CD4-positive, alpha-beta memory T cell (primary cell): ENCODE measurements around the gene MRPS14. TPM values are rescaled to one million over a fixed set of nuclear protein-coding genes. Genes with fewer than 3 reads are reported as not detected.
"Not testable (repeated sequence)": the region's sequence is repeated elsewhere in the genome, so short reads cannot be mapped to it uniquely, and the experiment has no call there.

Source experiments
- CTCF ChIA-PET: fragments of 350-600 bp; sonication (Branson Sonifier 250); formaldehyde crosslinking; loops from one replicate; lab custom pipeline; 2021; ENCODE audit warnings: inconsistent platforms; ENCODE audit not compliant: partially characterized antibody; lab: Charles Lee
- POLR2A ChIA-PET: fragments of 350-600 bp; sonication (Branson Sonifier 250); formaldehyde crosslinking; loops from one replicate; lab custom pipeline; 2021; ENCODE audit not compliant: partially characterized antibody; lab: Charles Lee
- DNase-seq, 5 donors: peaks; one replicate each; pipeline versions ENCODE4 v3.0.0 to v3.0.0-alpha.2; 2020 to 2022; ENCODE audit warnings: mixed read lengths in 1 of 5
- H3K27ac ChIP-seq: one replicate; pipeline ENCODE4 v1.7.0; 2013; ENCODE audit warnings: low read depth, low read length
- H3K27me3 ChIP-seq: 2 replicates; pipeline ENCODE4 v1.7.0; 2013; ENCODE audit warnings: mild to moderate bottlenecking, low read length, moderate library complexity; ENCODE audit not compliant: insufficient read depth
- H3K36me3 ChIP-seq: 2 replicates; pipeline ENCODE4 v1.7.0; 2013; ENCODE audit warnings: mild to moderate bottlenecking, low read length, moderate library complexity; ENCODE audit not compliant: insufficient read depth
- H3K4me1 ChIP-seq: 2 replicates; pipeline ENCODE4 v1.7.0; 2013; ENCODE audit warnings: mild to moderate bottlenecking, low read length, moderate library complexity; ENCODE audit not compliant: insufficient read depth
- H3K4me3 ChIP-seq, 2 donors: one replicate each; pipeline ENCODE4 v1.7.0; 2013; ENCODE audit warnings: low read length in 2 of 2, mild to moderate bottlenecking in 1 of 2
- H3K9me3 ChIP-seq, 2 donors: one replicate each; pipeline ENCODE4 v1.7.0; 2013; ENCODE audit warnings: low read length in 2 of 2, control low read depth in 1 of 2; ENCODE audit not compliant: control insufficient read depth in 1 of 2
- H3K27ac Mint-ChIP-seq, 7 donors: one replicate each; pipeline ENCODE4 v1.8.0; 2020 to 2021; ENCODE audit warnings: mixed read lengths in 7 of 7, mild to moderate bottlenecking in 6 of 7, inconsistent platforms in 3 of 7, moderate library complexity in 3 of 7
- H3K27me3 Mint-ChIP-seq, 2 donors: one replicate each; pipeline ENCODE4 v1.8.0; 2020 to 2021; ENCODE audit warnings: mixed read lengths in 2 of 2
- H3K36me3 Mint-ChIP-seq, 2 donors: one replicate each; pipeline ENCODE4 v1.8.0; 2020 to 2021; ENCODE audit warnings: mixed read lengths in 2 of 2, inconsistent platforms in 1 of 2, mild to moderate bottlenecking in 1 of 2
- H3K4me1 Mint-ChIP-seq, 4 donors: one replicate each; pipeline ENCODE4 v1.8.0; 2020 to 2021; ENCODE audit warnings: mixed read lengths in 4 of 4, mild to moderate bottlenecking in 1 of 4
- H3K4me3 Mint-ChIP-seq, 8 donors: one replicate each; pipeline ENCODE4 v1.8.0; 2020 to 2021; ENCODE audit warnings: mixed read lengths in 8 of 8, mild to moderate bottlenecking in 7 of 8, moderate library complexity in 6 of 8, inconsistent platforms in 3 of 8
- H3K9me3 Mint-ChIP-seq, 8 donors: one replicate each; pipeline ENCODE4 v1.8.0; 2020 to 2021; ENCODE audit warnings: mixed read lengths in 8 of 8, mild to moderate bottlenecking in 5 of 8, inconsistent platforms in 3 of 8, moderate library complexity in 1 of 8
- intact Hi-C: fragments of 100-400 bp; cut with micrococcal nuclease; formaldehyde crosslinking; loops from one replicate; pipeline ENCODE4 v1.15.1; 2023
- polyA plus RNA-seq, 2 donors: library from polyadenylated mRNA; unstranded; fragments of 300-500 nt; fragmentation: Illumina TruSeq; gene quantifications; one replicate each; pipeline ENCODE4 v1.2.3, GENCODE V29; 2021
- total RNA-seq, 2 experiments: library from RNA; stranded (reverse); gene quantifications; one replicate each; pipeline ENCODE4 v1.2.3, GENCODE V29; 2021

Gene MRPS14
- total and polyA plus RNA-seq, 4 experiments from 2014 or later, result 39.3 to 62.6 (median 49.9) TPM

GRCh38 chr1:175062339-175062738 lies 39.1 kb upstream of the MRPS14 start:
- H3K27me3 Mint-ChIP-seq, result peaks cover 6 to 8% of the 10 kb centered on the region in 2 donors
- Histone ChIP-seq H3K27ac (no peak overlapping the region), H3K27me3 (no peaks in the 10 kb centered on the region), H3K36me3 (no peaks in the 10 kb centered on the region), H3K9me3 (no peaks in the 10 kb centered on the region), H3K4me1 (no peaks in the 10 kb centered on the region), H3K4me3 (no peak overlapping the region)
- POLR2A ChIA-PET, result no interaction called here
- no peaks in the 10 kb centered on the region for H3K4me1 Mint-ChIP-seq
- H3K9me3 Mint-ChIP-seq, result peaks cover 0 to 7% (median 0%) of the 10 kb centered on the region in 8 donors
- H3K36me3 Mint-ChIP-seq, result no peaks in the 10 kb centered on the region
- CTCF ChIA-PET, result interaction anchor here (0.7 kb wide), 1 partner anchor 11 kb away, joined by 3 read pairs; no protein-coding TSS in a partner anchor
- intact Hi-C loops, result no loop called here
- no peak overlapping the region for H3K4me3 Mint-ChIP-seq
- no peak overlapping the region for H3K27ac Mint-ChIP-seq
- DNase-seq, result no peak

GRCh38 chr1:175054736-175055135 lies 31.5 kb upstream of the MRPS14 start:
- no peak overlapping the region for H3K4me3 Mint-ChIP-seq

GRCh38 chr1:175050992-175051391 lies 27.8 kb upstream of the MRPS14 start:
- Histone ChIP-seq H3K4me1 (no peaks in the 10 kb centered on the region), H3K27me3 (peaks cover 11% of the 10 kb centered on the region), H3K36me3 (no peaks in the 10 kb centered on the region), H3K27ac (no peak overlapping the region), H3K9me3 (no peaks in the 10 kb centered on the region), H3K4me3 (no peak overlapping the region)
- no peak for DNase-seq
- ChIA-PET POLR2A (no interaction called here), CTCF (interaction anchor here (0.6 kb wide), 1 partner anchor 11 kb away, joined by 3 read pairs; no protein-coding TSS in a partner anchor)
- H3K4me3 Mint-ChIP-seq, result no peak overlapping the region
- H3K4me1 Mint-ChIP-seq, result no peaks in the 10 kb centered on the region
- intact Hi-C loops, result no loop called here
- peaks cover 25 to 46% of the 10 kb centered on the region in 2 donors for H3K27me3 Mint-ChIP-seq
- H3K36me3 Mint-ChIP-seq, result no peaks in the 10 kb centered on the region
- peaks cover 0 to 2% (median 0%) of the 10 kb centered on the region in 8 donors for H3K9me3 Mint-ChIP-seq
- no peak overlapping the region for H3K27ac Mint-ChIP-seq

More at GRCh38 chr1:175054736-175055135, 31.5 kb upstream of the MRPS14 start:
- peaks cover 9 to 26% of the 10 kb centered on the region in 2 donors for H3K27me3 Mint-ChIP-seq
- H3K9me3 Mint-ChIP-seq, result peaks cover 0 to 20% (median 1%) of the 10 kb centered on the region in 8 donors
- intact Hi-C loops, result no loop called here
- POLR2A ChIA-PET, result interaction anchor here (1.4 kb wide), 1 partner anchor 15 kb away, joined by 5 read pairs; no protein-coding TSS in a partner anchor
- Histone ChIP-seq H3K27ac (no peak overlapping the region), H3K4me1 (no peaks in the 10 kb centered on the region), H3K36me3 (no peaks in the 10 kb centered on the region), H3K27me3 (peaks cover 11% of the 10 kb centered on the region), H3K4me3 (no peak overlapping the region), H3K9me3 (no peaks in the 10 kb centered on the region)
- no peaks in the 10 kb centered on the region for H3K36me3 Mint-ChIP-seq
- CTCF ChIA-PET, result interaction anchor here (1.5 kb wide), 1 partner anchor 71 kb away, joined by 5 read pairs; no protein-coding TSS in a partner anchor
- H3K27ac Mint-ChIP-seq, result no peak overlapping the region
- DNase-seq, result no peak
- H3K4me1 Mint-ChIP-seq, result no peaks in the 10 kb centered on the region

GRCh38 chr1:175045519-175045918 lies 22.3 kb upstream of the MRPS14 start:
- POLR2A ChIA-PET, result no interaction called here
- no peaks in the 10 kb centered on the region for H3K9me3 Mint-ChIP-seq

GRCh38 chr1:175045097-175045496 lies 21.9 kb upstream of the MRPS14 start:
- H3K27ac ChIP-seq, result no peak overlapping the region
- Mint-ChIP-seq H3K27me3 (peaks cover 25 to 38% of the 10 kb centered on the region in 2 donors), H3K4me3 (no peak overlapping the region), H3K4me1 (peaks cover 0 to 2% (median 0%) of the 10 kb centered on the region in 4 donors), H3K36me3 (no peaks in the 10 kb centered on the region), H3K9me3 (no peaks in the 10 kb centered on the region), H3K27ac (no peak overlapping the region)
- H3K27me3 ChIP-seq, result no peaks in the 10 kb centered on the region
- CTCF ChIA-PET, result no interaction called here
- POLR2A ChIA-PET, result no interaction called here
- H3K4me1 ChIP-seq, result no peaks in the 10 kb centered on the region
- H3K36me3 ChIP-seq, result no peaks in the 10 kb centered on the region
- H3K4me3 ChIP-seq, result no peak overlapping the region
- no peak for DNase-seq
- intact Hi-C loops, result no loop called here
- no peaks in the 10 kb centered on the region for H3K9me3 ChIP-seq

More at GRCh38 chr1:175045519-175045918, 22.3 kb upstream of the MRPS14 start:
- no peaks in the 10 kb centered on the region for H3K4me1 ChIP-seq
- no peaks in the 10 kb centered on the region for H3K36me3 ChIP-seq
- no peaks in the 10 kb centered on the region for H3K27me3 ChIP-seq
- H3K4me1 Mint-ChIP-seq, result peaks cover 0 to 2% (median 0%) of the 10 kb centered on the region in 4 donors
- H3K27ac Mint-ChIP-seq, result peak overlapping the region in 1 of 7 donors; percentile 43
- no peak overlapping the region for H3K4me3 ChIP-seq
- no peaks in the 10 kb centered on the region for H3K36me3 Mint-ChIP-seq
- intact Hi-C loops, result no loop called here
- DNase-seq, result no peak
- no peak overlapping the region for H3K4me3 Mint-ChIP-seq
- H3K27me3 Mint-ChIP-seq, result peaks cover 27 to 39% of the 10 kb centered on the region in 2 donors
- no peak overlapping the region for H3K27ac ChIP-seq
- CTCF ChIA-PET, result no interaction called here
- H3K9me3 ChIP-seq, result no peaks in the 10 kb centered on the region

GRCh38 chr1:175044591-175044990 lies 21.4 kb upstream of the MRPS14 start:
- H3K36me3 Mint-ChIP-seq, H3K4me1 ChIP-seq, intact Hi-C loops, H3K27me3 ChIP-seq, H3K36me3 ChIP-seq, H3K9me3 Mint-ChIP-seq, H3K4me1 Mint-ChIP-seq, H3K4me3 ChIP-seq, H3K4me3 Mint-ChIP-seq, POLR2A ChIA-PET, H3K27ac Mint-ChIP-seq, H3K9me3 ChIP-seq, H3K27ac ChIP-seq, DNase-seq, CTCF ChIA-PET: not testable (repeated sequence)
- peaks cover 22 to 34% of the 10 kb centered on the region in 2 donors for H3K27me3 Mint-ChIP-seq

GRCh38 chr1:175043824-175044223 lies 20.6 kb upstream of the MRPS14 start:
- Mint-ChIP-seq H3K27ac (no peak overlapping the region), H3K36me3 (no peaks in the 10 kb centered on the region), H3K27me3 (peaks cover 15 to 27% of the 10 kb centered on the region in 2 donors), H3K9me3 (no peaks in the 10 kb centered on the region), H3K4me1 (peaks cover 0 to 2% (median 0%) of the 10 kb centered on the region in 4 donors), H3K4me3 (no peak overlapping the region)
- Histone ChIP-seq H3K36me3 (no peaks in the 10 kb centered on the region), H3K27me3 (no peaks in the 10 kb centered on the region), H3K27ac (no peak overlapping the region), H3K9me3 (no peaks in the 10 kb centered on the region), H3K4me1 (no peaks in the 10 kb centered on the region), H3K4me3 (no peak overlapping the region)
- ChIA-PET CTCF (no interaction called here), POLR2A (no interaction called here)
- no peak for DNase-seq
- intact Hi-C loops, result no loop called here
